Right lobe of liver (tissue), 4 donors: ENCODE data around the gene CDH4.

Source experiments
- POLR2A ChIP-seq: fragments of 450-650 bp; IDR thresholded peaks from one replicate; pipeline ENCODE4 v1.6.1; 2017; ENCODE audit warnings: antibody characterized with exemption, mild to moderate bottlenecking
- TF ChIP-seq, protein P1 (sequence below), 4 donors: fragments of 200-600 bp in 3 of 4; fragments of 450-650 bp in 1 of 4; IDR thresholded peaks; one replicate each; pipeline versions ENCODE4 v1.5.1 to v1.8.0; 2016 to 2022; ENCODE audit warnings: antibody characterized with exemption in 4 of 4, mild to moderate bottlenecking in 2 of 4
- donor health status: DM: no; HTN: no; CAD: no.
- donor health status: DM: no; HTN: no; CAD: no.
- donor health status: DM: no; HTN: yes; CAD: no.

DNA sequence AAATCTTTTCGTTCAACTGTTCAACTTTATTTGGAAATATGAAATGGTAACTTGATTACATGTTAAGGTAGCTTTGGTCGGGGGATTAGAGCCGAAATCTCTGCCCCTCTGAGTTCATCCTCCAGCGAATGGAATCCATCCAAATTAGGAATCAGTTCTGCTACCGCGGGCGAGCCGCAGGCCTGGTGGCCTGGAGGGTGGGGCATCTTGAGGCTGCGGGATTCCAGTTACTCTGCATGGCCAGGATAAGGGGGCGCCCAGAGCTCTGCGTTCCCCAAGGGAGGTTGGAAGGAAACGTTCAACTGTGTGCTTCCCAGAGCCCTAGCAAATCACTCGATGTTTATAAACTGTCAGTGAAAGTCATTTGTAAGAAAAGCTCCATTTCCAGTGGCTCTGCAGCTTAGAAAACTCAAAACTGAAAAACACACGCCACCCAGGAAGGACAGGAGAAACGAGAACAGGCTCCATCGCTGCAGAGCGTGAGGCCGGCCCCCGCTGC is 551.4 kb downstream of the CDH4 start:
- TF ChIP-seq, protein P1, sequence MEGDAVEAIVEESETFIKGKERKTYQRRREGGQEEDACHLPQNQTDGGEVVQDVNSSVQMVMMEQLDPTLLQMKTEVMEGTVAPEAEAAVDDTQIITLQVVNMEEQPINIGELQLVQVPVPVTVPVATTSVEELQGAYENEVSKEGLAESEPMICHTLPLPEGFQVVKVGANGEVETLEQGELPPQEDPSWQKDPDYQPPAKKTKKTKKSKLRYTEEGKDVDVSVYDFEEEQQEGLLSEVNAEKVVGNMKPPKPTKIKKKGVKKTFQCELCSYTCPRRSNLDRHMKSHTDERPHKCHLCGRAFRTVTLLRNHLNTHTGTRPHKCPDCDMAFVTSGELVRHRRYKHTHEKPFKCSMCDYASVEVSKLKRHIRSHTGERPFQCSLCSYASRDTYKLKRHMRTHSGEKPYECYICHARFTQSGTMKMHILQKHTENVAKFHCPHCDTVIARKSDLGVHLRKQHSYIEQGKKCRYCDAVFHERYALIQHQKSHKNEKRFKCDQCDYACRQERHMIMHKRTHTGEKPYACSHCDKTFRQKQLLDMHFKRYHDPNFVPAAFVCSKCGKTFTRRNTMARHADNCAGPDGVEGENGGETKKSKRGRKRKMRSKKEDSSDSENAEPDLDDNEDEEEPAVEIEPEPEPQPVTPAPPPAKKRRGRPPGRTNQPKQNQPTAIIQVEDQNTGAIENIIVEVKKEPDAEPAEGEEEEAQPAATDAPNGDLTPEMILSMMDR (IDR thresholded peaks at IDR 0.05) = no peak
- no peak for TF ChIP-seq POLR2A
